SK-N-SH (cell line): ENCODE results near the gene SGSH.

Source experiments
- CHD2 ChIP-seq: fragments of 150-350 bp; IDR thresholded peaks from 2 replicates; pipeline ENCODE4 v1.6.1; 2018; ENCODE audit warnings: low read length; ENCODE audit not compliant: partially characterized antibody
- CTCF ChIP-seq: fragments of 200-600 bp; sonication (generic); IDR thresholded peaks from 2 replicates; pipeline ENCODE4 v1.6.1; 2017; ENCODE audit warnings: antibody characterized with exemption, mild to moderate bottlenecking, moderate library complexity
- ELF1 ChIP-seq: IDR thresholded peaks from 2 replicates; pipeline ENCODE4 v1.4.0; 2012
- FOXJ3 ChIP-seq: sonication (generic); formaldehyde crosslinking; IDR thresholded peaks from 2 replicates; pipeline ENCODE4 v1.5.1; 2020; ENCODE audit warnings: mild to moderate bottlenecking, missing genetic modification reagents
- GABPA ChIP-seq: IDR thresholded peaks from 2 replicates; pipeline ENCODE4 v1.4.0; 2012; ENCODE audit warnings: low read depth, mild to moderate bottlenecking
- GATA2 ChIP-seq: sonication (generic); formaldehyde crosslinking; IDR thresholded peaks from 2 replicates; pipeline ENCODE4 v1.5.0; 2020; ENCODE audit warnings: mild to moderate bottlenecking, missing genetic modification reagents
- MXI1 ChIP-seq: IDR thresholded peaks from 2 replicates; pipeline ENCODE4 v1.6.1; 2012; ENCODE audit warnings: mild to moderate bottlenecking, low read depth, low read length, improper control_type of control experiment
- POLR2AphosphoS5 ChIP-seq: IDR thresholded peaks from 2 replicates; pipeline ENCODE4 v1.6.1; 2012; ENCODE audit warnings: low read depth, low read length
- TF ChIP-seq, protein P1 (sequence below): IDR thresholded peaks from 2 replicates; pipeline ENCODE4 v1.4.0; 2012; ENCODE audit warnings: low read depth, borderline replicate concordance

GRCh38 chr17:80221351-80222105, 1.4 kb upstream of the SGSH start:
- TF ChIP-seq MXI1 (no peak), CTCF (no peak), CHD2 (no peak), FOXJ3 (CRISPR knock-in tag) (no peak), ELF1 (no peak), POLR2AphosphoS5 (no peak), GATA2 (no peak), GABPA (no peak)
- TF ChIP-seq, protein P1, sequence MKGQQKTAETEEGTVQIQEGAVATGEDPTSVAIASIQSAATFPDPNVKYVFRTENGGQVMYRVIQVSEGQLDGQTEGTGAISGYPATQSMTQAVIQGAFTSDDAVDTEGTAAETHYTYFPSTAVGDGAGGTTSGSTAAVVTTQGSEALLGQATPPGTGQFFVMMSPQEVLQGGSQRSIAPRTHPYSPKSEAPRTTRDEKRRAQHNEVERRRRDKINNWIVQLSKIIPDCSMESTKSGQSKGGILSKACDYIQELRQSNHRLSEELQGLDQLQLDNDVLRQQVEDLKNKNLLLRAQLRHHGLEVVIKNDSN, result no peak
